Thymus (tissue), 11 donors: ENCODE results near the gene SP1. TPM values are rescaled to one million over a fixed set of nuclear protein-coding genes. Genes with fewer than 3 reads are reported as not detected.

Experiments used
- DNase-seq, 9 donors: peaks; one replicate each; pipeline ENCODE4 v3.0.0-alpha.2; 2013; ENCODE audit warnings: low spot score in 9 of 9, low read depth in 6 of 9, missing footprints in 1 of 9
- H3K27ac ChIP-seq, 2 donors: one replicate each; pipeline ENCODE4 v1.5.1; 2013; ENCODE audit warnings: control low read depth in 1 of 2, low read depth in 1 of 2, low read length in 1 of 2, mild to moderate bottlenecking in 1 of 2, moderate library complexity in 1 of 2
- H3K27me3 ChIP-seq, 2 donors: one replicate each; pipeline ENCODE4 v1.5.1; 2013; ENCODE audit warnings: low read length in 1 of 2; ENCODE audit not compliant: control insufficient read depth in 2 of 2, insufficient read depth in 1 of 2
- H3K36me3 ChIP-seq, 2 donors: one replicate each; pipeline ENCODE4 v1.5.1; 2013; ENCODE audit warnings: low read length in 1 of 2, mild to moderate bottlenecking in 1 of 2, moderate library complexity in 1 of 2; ENCODE audit not compliant: control insufficient read depth in 2 of 2, insufficient read depth in 2 of 2
- H3K4me1 ChIP-seq, 2 donors: one replicate each; pipeline ENCODE4 v1.5.1; 2013; ENCODE audit warnings: low read length in 2 of 2; ENCODE audit not compliant: control insufficient read depth in 2 of 2, insufficient read depth in 2 of 2
- H3K4me3 ChIP-seq, 2 donors: one replicate each; pipeline ENCODE4 v1.5.1; 2013; ENCODE audit warnings: low read length in 2 of 2, control low read depth in 1 of 2, mild to moderate bottlenecking in 1 of 2
- H3K9me3 ChIP-seq, 2 donors: one replicate each; pipeline ENCODE4 v1.5.1; 2013; ENCODE audit warnings: low read length in 1 of 2, mild to moderate bottlenecking in 1 of 2; ENCODE audit not compliant: control insufficient read depth in 2 of 2, insufficient read depth in 1 of 2
- WGBS: extraction: QIAGEN DNeasy Blood & Tissue Kit; methylation state at CpG from one replicate; pipeline ENCODE4 v1.1.7; 2013; 5-methylcytosine and 5-hydroxymethylcytosine counted together
- polyA plus RNA-seq: library from polyadenylated mRNA; stranded (reverse); fragments of 200-250 nt; gene quantifications from one replicate; pipeline ENCODE4 v1.2.3, GENCODE V29; 2013
- total RNA-seq: library from RNA; stranded (reverse); fragments of 120-200 nt; gene quantifications from one replicate; pipeline ENCODE4 v1.2.4, GENCODE V29; 2013
- donor health status: healthy.

Gene SP1
- total and polyA plus RNA-seq, 2 donors: 17.6 to 37.4 TPM

GRCh38 chr12:53338017-53338416 lies 42.0 kb upstream of the SP1 start:
- Histone ChIP-seq H3K27ac (no peak overlapping the region), H3K9me3 (no peaks in the 10 kb centered on the region), H3K4me1 (peaks cover 16 to 27% of the 10 kb centered on the region in 2 donors), H3K36me3 (no peaks in the 10 kb centered on the region), H3K27me3 (peaks cover 2 to 65% of the 10 kb centered on the region in 2 donors), H3K4me3 (no peak overlapping the region)
- 11% methylated on average over 11 of the region's 11 CpGs for WGBS
- peak in 1 of 9 donors; percentile 53 for DNase-seq

GRCh38 chr12:53338916-53339315 lies 41.1 kb upstream of the SP1 start:
- H3K4me1 ChIP-seq: peaks cover 16 to 27% of the 10 kb centered on the region in 2 donors
- peaks cover 2 to 56% of the 10 kb centered on the region in 2 donors for H3K27me3 ChIP-seq
- no peaks in the 10 kb centered on the region for H3K36me3 ChIP-seq
- H3K4me3 ChIP-seq: no peak overlapping the region
- no peaks in the 10 kb centered on the region for H3K9me3 ChIP-seq
- H3K27ac ChIP-seq: no peak overlapping the region
- 87% methylated on average over 6 of the region's 6 CpGs for WGBS
- DNase-seq: no peak

- Histone ChIP-seq H3K27me3 (peaks cover 2 to 55% of the 10 kb centered on the region in 2 donors), H3K9me3 (no peaks in the 10 kb centered on the region), H3K4me3 (no peak overlapping the region), H3K36me3 (no peaks in the 10 kb centered on the region), H3K27ac (no peak overlapping the region), H3K4me1 (peaks cover 21 to 38% of the 10 kb centered on the region in 2 donors)
- 93% methylated on average over 9 of the region's 9 CpGs for WGBS
- no peak for DNase-seq
Observed at GRCh38 chr12:53340398-53340797, 39.6 kb upstream of the SP1 start.

- Histone ChIP-seq H3K9me3 (no peaks in the 10 kb centered on the region), H3K4me1 (peaks cover 9 to 27% of the 10 kb centered on the region in 2 donors), H3K27ac (no peak overlapping the region), H3K36me3 (no peaks in the 10 kb centered on the region), H3K27me3 (peaks cover 0 to 29% of the 10 kb centered on the region in 2 donors), H3K4me3 (no peak overlapping the region)
- no peak for DNase-seq
- 79% methylated on average over 3 of the region's 3 CpGs for WGBS
Observed at GRCh38 chr12:53343449-53343848, 36.5 kb upstream of the SP1 start.

- WGBS: over 99% methylated on average over 4 of the region's 4 CpGs
- no peaks in the 10 kb centered on the region for H3K9me3 ChIP-seq
- no peaks in the 10 kb centered on the region for H3K36me3 ChIP-seq
- peaks cover 0 to 23% of the 10 kb centered on the region in 2 donors for H3K27me3 ChIP-seq
- H3K4me1 ChIP-seq: peaks cover 5 to 22% of the 10 kb centered on the region in 2 donors
- DNase-seq: peak in 1 of 9 donors; percentile 48
- peak overlapping the region in 1 of 2 donors; percentile 65 for H3K4me3 ChIP-seq
- peak overlapping the region in 1 of 2 donors; percentile 19 for H3K27ac ChIP-seq
Observed at GRCh38 chr12:53343969-53344368, 36.0 kb upstream of the SP1 start.

GRCh38 chr12:53344487-53344823 lies 35.5 kb upstream of the SP1 start:
- no peak overlapping the region for H3K27ac ChIP-seq
- WGBS: 8% methylated on average over 19 of the region's 19 CpGs
- peak overlapping the region in 1 of 2 donors; percentile 65 for H3K4me3 ChIP-seq
- no peak for DNase-seq
- peaks cover 5 to 22% of the 10 kb centered on the region in 2 donors for H3K4me1 ChIP-seq
- peaks cover 0 to 20% of the 10 kb centered on the region in 2 donors for H3K27me3 ChIP-seq
- H3K9me3 ChIP-seq: no peaks in the 10 kb centered on the region
- no peaks in the 10 kb centered on the region for H3K36me3 ChIP-seq

GRCh38 chr12:53344824-53345485 lies 35.0 kb upstream of the SP1 start:
- peaks cover 0 to 20% of the 10 kb centered on the region in 2 donors for H3K27me3 ChIP-seq
- peak overlapping the region in 1 of 2 donors; percentile 43 for H3K27ac ChIP-seq
- WGBS: under 1% methylated on average over 50 of the region's 50 CpGs
- DNase-seq: peak in 5 of 9 donors; percentile 50 to 80 (median 66)
- peaks cover 5 to 22% of the 10 kb centered on the region in 2 donors for H3K4me1 ChIP-seq
- H3K4me3 ChIP-seq: peak overlapping the region; percentile 41 to 65
- H3K36me3 ChIP-seq: no peaks in the 10 kb centered on the region
- no peaks in the 10 kb centered on the region for H3K9me3 ChIP-seq

GRCh38 chr12:53345486-53346188 lies 34.3 kb upstream of the SP1 start:
- WGBS: 51% methylated on average over 10 of the region's 10 CpGs
- H3K4me1 ChIP-seq: peaks cover 5 to 22% of the 10 kb centered on the region in 2 donors
- no peak overlapping the region for H3K4me3 ChIP-seq
- H3K9me3 ChIP-seq: no peaks in the 10 kb centered on the region
- DNase-seq: no peak
- H3K27me3 ChIP-seq: peaks cover 0 to 16% of the 10 kb centered on the region in 2 donors
- peak overlapping the region in 1 of 2 donors; percentile 31 for H3K27ac ChIP-seq
- H3K36me3 ChIP-seq: no peaks in the 10 kb centered on the region

GRCh38 chr12:53346491-53346890 lies 33.5 kb upstream of the SP1 start:
- Histone ChIP-seq H3K4me1 (peaks cover 5 to 22% of the 10 kb centered on the region in 2 donors), H3K27ac (no peak overlapping the region), H3K36me3 (no peaks in the 10 kb centered on the region), H3K27me3 (peaks cover 0 to 13% of the 10 kb centered on the region in 2 donors), H3K9me3 (no peaks in the 10 kb centered on the region), H3K4me3 (no peak overlapping the region)
- no peak for DNase-seq
- 100% methylated on average over 1 of the region's 1 CpG for WGBS
